ENCODE results near the gene SCAI.
"Not testable (repeated sequence)": the region's sequence is repeated elsewhere in the genome, so short reads cannot be mapped to it uniquely, and the experiment has no call there.

SCAI gene

GRCh38 chr9:125106285-125106893 is 36.9 kb downstream of the SCAI start:
- peak; percentile 49 for DNase-seq (ENCODE audit: low spot score)

GRCh38 chr9:125103770-125104460 is 39.4 kb downstream of the SCAI start:
- no peak for DNase-seq (ENCODE audit: low spot score)

DNA sequence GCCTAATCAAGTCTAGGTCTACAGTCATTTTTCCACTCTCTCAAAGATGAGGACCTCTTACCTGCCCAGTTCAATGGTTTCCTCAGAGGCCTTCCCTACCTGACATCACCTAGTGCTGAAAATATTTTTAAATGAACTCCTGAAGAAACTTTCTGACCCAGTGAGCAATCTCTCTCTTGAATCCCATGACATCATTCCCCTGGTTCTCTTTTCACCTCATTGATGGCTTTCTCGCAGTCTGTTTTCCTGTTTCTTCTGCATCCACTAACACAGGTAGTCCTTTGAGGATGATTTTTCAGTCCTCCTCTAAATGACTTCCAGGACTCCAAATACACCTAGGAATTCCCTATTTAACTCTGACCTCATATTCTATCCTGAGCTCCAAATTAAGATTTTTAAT is 40.3 kb downstream of the SCAI start:
- no peak for DNase-seq (ENCODE audit: low spot score)

GRCh38 chr9:125100822-125101221 is 42.5 kb downstream of the SCAI start:
- no peak for DNase-seq (ENCODE audit: low spot score)

GRCh38 chr9:125099816-125100215 is 43.5 kb downstream of the SCAI start:
- DNase-seq (ENCODE audit: low spot score), result no peak

- no peak for DNase-seq (ENCODE audit: low spot score)
Measured at GRCh38 chr9:125095821-125096443, 47.4 kb downstream of the SCAI start.

DNA sequence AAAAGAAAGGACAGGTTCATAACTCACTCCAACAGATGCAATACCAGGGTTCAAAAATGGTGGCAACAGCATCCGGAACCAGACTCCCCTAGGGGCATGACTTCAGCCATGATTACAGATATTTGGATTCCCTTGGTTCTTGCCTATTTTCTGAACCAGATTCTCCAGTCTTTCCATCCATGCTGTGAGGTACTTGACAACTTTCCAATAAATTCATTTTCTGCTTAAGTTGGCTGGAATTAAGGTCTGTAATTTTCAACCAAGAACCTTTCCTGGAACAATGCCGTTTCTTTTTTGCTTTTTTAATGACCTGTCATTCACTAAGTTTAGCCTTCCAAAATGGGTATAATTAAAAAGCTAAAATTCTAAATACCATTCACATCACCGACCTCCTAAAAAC is 52.2 kb downstream of the SCAI start:
- DNase-seq (ENCODE audit: low spot score), result no peak

GRCh38 chr9:125089331-125089730 is 54.0 kb downstream of the SCAI start:
- no peak for DNase-seq (ENCODE audit: low spot score)

DNA sequence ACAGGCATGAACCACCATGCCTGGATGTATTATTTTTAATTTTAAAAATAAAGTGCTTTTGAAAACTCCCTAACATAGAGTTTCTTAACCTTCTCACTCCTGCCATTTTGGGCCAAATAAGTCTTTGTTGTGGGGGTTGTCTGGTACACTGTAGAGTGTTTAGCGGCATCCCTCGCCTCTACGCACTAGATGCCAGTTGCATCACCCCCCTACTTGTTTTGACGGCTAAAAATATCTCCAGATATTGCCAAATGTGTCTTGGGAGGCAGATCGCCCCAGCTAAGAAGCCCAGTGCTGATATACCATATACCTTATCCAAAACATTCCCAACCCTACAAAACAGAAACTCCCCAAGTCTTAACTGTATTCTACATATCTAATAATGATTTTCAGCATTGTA is 54.6 kb downstream of the SCAI start:
- DNase-seq (ENCODE audit: low spot score), result no peak

DNA sequence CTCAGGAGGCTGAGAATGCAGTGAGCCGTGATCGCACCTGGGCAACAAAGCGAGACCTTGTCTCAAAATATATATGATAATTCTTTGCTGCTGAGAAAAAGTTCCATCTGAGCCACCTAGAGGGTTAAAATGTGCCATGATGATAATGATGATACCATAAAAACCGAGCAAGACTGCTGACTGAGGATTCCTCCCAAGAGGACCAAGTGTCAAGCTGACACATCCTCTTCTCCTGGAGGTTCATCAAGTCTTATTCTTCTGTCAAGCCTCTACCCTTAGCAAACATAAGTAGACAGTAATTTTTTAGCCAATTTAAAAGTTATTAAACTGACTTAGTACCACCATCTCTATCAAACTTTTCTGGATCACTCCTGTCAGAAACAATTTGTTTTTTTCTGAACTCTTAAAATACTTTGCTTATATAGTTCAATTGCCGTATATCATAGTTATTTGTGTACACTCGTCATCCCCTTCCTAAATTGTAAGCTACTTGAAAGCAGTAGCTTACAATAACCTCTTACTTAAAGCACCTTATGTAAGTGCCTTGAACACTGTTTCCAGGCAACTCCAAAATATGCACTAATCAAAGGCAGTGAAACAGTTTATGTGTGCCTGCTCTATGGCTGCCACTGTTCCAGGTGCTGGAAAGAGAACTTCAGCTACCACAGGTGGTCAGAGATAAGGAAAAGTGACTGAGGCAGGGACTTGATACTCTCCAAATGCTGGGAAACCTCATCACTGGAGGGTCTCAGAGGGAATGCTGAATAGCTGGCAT is 57.4 kb downstream of the SCAI start:
- DNase-seq (ENCODE audit: low spot score), result no peak

DNA sequence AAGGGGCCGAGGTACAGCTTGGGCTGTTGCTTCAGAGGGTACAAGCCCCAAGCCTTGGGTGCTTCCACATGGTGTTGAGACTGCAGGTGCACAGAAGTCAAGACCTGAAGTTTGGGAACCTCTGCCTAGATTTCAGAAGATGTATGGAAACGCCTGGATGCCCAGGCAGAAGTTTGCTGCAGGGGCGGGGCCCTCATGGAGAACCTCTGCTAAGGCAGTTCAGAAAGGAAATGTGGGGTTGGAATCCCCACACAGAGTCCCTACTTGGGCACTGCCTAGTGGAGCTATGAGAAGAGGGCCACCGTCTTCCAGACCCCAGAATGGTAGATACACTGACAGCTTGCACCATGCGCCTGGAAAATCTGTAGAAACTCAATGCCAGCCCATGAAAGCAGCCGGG is 61.1 kb downstream of the SCAI start:
- not testable (repeated sequence) for DNase-seq (ENCODE audit: low spot score)

GRCh38 chr9:125080797-125081196 is 62.5 kb downstream of the SCAI start:
- DNase-seq (ENCODE audit: low spot score), result not testable (repeated sequence)

- DNase-seq (ENCODE audit: low spot score), result no peak
Measured at GRCh38 chr9:125079931-125080330, 63.4 kb downstream of the SCAI start.

DNA sequence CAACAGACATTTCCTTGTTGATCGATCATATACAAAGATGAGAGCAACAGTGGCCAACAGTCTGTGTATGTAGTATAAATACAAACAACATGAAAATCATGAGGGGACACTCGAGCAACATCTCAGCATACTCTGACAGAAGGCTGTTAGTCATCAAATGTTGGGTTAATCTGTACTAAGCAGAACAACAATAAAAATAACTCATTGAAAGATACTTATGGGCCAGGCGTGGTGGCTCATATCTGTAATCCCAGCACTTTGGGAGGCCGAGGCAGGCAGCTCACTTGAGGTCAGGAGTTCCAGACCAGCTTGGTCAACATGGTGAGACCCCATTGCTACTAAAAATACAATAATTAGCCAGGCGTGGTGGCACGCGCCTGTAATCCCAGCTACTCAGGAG is 67.3 kb downstream of the SCAI start:
- DNase-seq (ENCODE audit: low spot score), result no peak

- peak; percentile 58 for DNase-seq (ENCODE audit: low spot score)
Measured at GRCh38 chr9:125074976-125075375, 68.4 kb downstream of the SCAI start.

- peak; percentile 31 for DNase-seq (ENCODE audit: low spot score)
Measured at GRCh38 chr9:125066839-125067619, 76.3 kb downstream of the SCAI start.

DNA sequence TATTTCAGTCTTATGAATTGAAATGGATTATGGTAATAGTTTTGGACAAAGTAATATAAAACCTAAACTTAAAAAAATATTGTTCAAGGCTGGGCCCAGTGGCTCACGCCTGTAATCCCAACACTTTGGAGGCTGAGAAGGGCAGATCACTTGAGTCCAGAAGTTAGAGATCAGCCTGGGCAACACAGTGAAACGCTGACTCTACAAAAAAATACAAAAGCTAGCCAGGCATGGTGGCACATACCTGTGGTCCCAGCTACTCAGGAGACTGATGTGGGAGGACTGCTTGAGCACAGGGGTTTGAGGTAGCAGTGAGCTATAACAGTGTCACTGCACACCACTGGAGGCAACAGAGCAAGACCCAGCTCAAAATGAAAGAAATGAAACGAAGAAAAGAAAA is 81.9 kb downstream of the SCAI start:
- DNase-seq (ENCODE audit: low spot score), result no peak

DNA sequence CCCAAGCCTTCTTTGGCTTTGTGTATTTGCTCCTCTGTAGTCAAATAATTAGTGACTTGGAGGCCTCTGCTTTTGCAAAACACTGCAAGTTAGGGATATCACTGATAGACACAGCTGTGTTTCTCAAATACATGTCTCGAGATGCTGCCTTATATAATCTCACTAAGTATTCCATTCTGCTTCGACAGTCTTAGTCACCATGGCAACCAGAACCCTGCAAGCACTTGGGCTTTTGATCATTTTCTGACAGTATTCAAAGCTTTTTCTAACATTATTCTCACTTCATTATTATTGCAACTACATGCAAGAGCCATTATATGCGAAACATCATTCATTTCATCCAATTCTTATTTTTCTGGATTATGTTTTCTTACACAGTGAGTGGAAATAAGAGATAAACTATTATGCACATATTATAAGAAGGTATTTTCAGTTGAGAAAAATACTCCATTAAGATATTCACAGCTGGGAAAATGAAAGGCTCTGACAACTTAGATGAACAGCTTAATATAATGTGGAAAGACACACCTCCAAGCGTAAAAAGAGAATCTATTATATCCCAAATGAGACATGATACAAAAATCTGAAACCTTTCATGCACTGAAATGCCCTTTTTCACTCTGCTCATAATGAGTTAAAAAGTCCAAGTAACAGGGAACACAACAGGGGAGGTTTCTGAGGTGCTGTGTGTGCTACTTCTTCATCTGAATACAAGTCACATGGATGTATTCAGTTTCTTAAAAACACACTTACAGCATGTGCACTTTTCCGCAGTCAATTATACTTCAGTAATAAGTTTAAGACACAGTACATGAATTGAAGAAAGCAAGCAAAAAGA is 93.9 kb downstream of the SCAI start:
- no peak for DNase-seq (ENCODE audit: low spot score)

DNA sequence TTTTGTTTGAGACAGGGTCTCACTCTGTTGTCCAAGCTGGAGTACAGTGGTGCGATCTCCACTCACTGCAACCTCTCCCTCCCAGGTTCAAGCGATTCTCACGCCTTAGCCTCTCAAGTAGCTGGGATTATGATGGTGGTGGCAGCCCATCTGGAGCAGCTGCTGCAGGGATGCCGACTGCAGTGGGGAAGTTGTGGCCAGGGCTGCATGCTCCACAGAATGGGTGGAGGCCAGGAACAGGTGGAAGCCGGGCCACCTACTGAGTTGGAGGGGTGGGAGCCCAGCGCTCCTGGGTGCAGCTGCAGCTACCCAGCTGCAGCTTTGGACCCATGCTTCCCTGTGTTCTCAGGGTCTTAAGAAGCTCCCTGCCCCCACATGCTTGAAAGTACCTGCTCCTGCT is 99.7 kb downstream of the SCAI start:
- DNase-seq (ENCODE audit: low spot score), result no peak

DNA sequence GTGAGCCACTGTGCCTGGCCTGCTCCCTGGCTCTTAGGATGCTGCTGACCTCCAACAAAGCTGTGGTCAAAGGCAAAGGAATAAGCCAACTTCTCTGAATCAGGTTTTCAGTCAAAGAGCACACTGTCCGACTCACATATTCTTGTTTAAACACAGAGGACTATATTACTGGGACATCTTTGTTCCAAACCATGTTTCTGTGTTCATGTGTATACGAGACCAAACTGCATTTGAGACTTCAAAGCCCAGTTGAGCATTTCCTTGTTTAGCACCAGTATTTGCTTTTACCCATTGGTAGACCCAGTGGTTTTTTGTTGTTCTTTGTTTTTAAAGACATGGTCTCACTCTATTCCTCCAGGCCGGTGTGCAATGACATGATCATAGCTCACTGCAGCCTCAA is 100.2 kb downstream of the SCAI start:
- no peak for DNase-seq (ENCODE audit: low spot score)

DNA sequence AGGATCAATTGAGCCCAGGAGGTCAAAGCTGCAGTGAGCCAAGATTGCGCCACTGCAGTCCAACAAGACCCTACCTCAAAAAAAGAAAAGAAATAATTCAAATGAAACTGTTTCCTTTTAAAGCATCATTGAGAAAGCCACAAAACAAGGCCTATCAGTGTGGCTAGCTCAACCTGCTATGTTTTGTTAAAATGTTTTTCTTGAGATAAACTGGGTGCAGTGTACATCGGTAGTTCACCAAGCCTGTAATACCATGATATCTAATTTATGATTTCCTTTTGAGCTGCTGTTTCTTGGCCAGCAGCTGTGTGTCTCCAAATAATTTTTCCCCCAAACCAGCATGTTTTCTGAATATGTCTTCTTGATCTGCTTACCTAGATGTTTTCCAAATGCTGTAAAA is 105.2 kb downstream of the SCAI start:
- DNase-seq (ENCODE audit: low spot score), result no peak
